Glomerular visceral epithelial cell (primary cell): ENCODE results near the gene RELA.
A peak's percentile ranks its signal among the peaks of the same experiment; 100 is the strongest.
"Not testable (repeated sequence)": the region's sequence is repeated elsewhere in the genome, so short reads cannot be mapped to it uniquely, and the experiment has no call there.

Source experiments
- DNase-seq: peaks from one replicate; pipeline ENCODE4 v3.0.0-alpha.2; 2016; ENCODE audit errors: extremely low spot score

Gene RELA

GRCh38 chr11:65672180-65672860, 9.6 kb upstream of the RELA start:
- no peak for DNase-seq

- peak; percentile 45 for DNase-seq
Observed at GRCh38 chr11:65663639-65664200, 1.0 kb upstream of the RELA start.

DNA sequence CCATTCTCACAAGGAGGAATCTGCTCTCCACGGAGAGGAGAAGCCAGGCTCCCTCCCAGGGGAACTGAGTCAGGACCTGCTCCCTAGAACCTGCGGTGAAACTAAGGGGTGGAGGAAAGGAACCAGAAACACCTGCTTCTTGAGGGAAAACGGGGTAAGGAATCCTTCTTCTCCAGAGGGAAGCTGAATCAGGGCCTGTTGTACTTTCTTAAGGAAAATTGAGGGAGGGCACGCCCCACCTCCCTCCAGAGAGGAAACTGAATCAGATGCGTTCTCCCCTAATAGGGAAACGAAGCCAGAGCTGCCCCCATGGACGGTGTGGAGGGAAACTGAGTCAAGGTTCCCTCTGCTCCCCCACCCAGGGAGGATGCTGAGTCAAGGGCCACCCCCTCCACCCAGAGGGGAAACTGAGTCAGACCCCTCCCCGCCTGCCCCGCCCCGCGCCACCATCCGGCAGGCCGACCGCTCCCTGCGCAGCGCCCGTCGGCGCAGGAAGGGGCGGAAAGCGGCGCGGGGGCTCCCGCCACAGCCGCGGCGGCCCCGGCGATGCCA, 393 bp downstream of the RELA start:
- DNase-seq: no peak

DNA sequence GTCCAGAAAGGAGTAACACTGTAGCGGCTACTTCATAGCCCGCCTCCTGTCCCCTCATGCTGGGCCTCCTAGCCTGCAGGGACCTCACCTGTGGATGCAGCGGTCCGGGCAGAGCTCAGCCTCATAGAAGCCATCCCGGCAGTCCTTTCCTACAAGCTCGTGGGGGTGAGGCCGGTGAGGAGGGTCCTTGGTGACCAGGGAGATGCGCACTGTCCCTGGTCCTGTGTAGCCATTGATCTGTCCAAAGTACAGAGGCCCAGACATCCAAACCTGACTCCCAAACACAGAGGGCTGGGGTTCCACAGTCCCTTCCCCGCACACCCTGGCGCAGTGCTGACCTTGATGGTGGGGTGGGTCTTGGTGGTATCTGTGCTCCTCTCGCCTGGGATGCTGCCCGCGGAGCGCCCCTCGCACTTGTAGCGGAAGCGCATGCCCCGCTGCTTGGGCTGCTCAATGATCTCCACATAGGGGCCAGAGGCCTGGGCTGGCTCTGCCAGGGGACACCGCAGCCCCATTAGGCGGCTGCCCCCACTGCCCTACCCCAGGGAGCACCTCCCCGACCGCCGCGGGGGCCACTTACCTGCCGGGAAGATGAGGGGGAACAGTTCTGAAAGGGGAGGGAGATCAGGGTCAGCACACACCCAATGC, 993 bp downstream of the RELA start:
- no peak for DNase-seq

- DNase-seq: not testable (repeated sequence)
Observed at GRCh38 chr11:65660908-65661307, 1.8 kb downstream of the RELA start.

DNA sequence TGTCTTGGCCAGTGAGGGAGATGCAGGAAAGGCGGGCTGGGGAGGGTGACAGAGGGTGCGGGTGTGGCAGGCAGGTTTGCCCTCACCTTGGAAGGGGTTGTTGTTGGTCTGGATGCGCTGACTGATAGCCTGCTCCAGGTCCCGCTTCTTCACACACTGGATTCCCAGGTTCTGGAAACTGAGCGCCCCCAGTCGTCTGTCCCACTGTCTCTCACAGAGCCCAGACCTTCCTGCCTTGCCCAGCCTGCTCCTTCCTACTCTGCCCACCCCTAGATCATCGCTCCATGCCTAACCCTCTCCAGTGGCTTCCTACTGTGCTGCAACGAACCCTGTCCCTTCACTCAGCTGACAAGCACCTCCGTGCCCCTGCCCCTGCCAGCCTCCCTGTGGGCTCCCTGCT, 2.7 kb downstream of the RELA start:
- no peak for DNase-seq

GRCh38 chr11:65658174-65659021, 4.3 kb downstream of the RELA start:
- no peak for DNase-seq

GRCh38 chr11:65657426-65657825, 5.3 kb downstream of the RELA start:
- no peak for DNase-seq

GRCh38 chr11:65655570-65656332, 7.0 kb downstream of the RELA start:
- no peak for DNase-seq

- DNase-seq: no peak
Observed at GRCh38 chr11:65654375-65655349, 8.1 kb downstream of the RELA start.

GRCh38 chr11:65653229-65654225, 9.2 kb downstream of the RELA start:
- DNase-seq: no peak

- DNase-seq: peak; percentile 95
Observed at GRCh38 chr11:65652511-65653228, 10.0 kb downstream of the RELA start.

DNA sequence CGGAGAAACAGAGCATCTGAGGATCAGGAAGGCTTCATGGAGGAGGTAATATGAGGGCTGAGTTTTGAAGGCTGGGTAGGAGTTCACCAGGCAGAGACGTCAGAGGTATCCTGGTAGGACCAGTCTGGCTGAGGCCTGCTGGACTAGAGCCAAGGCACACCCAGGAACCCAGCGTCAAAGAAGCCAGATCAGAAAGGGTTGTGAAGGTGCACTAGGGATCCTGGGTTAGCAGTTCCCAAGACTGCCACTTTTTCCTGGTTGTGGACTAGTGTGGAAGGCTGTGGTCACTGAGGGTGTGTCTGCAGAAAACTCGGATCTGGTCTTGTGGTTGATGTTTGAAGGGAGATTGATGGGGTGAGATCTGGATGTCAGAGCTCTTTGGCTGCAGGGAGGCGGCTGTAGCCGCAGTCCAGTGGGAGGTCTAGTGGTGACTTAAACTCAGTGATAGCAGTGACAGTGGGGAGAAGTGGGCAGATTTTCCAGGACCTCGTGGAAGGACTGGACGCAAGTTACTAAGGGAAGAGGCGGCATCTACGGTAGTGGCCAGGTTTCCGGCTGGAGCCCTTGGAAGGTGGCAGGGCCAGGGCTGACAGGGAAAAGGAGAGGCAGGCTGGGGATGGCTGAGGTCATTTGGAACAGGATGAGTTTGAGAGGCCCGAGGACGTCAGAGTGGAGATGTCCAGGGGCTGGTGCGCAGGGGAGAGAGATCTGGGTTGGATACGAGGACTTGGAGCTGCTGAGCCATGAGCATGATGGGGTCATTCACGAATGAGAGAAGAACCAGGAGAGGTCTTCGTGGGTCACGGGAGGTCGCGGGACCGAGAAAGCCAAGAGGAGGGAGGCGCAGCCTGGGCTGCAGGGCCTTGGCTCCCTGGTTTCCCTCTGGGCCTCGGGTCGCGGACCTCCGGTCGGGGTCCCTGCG, 10.9 kb downstream of the RELA start:
- peak; percentile 16 for DNase-seq

GRCh38 chr11:65651339-65651588, 11.5 kb downstream of the RELA start:
- no peak for DNase-seq

- no peak for DNase-seq
Observed at GRCh38 chr11:65650547-65651338, 12.0 kb downstream of the RELA start.
